Fibroblast of mammary gland (primary cell): ENCODE results near the gene POU6F2.

Source experiments
- DNase-seq: peaks from one replicate; pipeline ENCODE4 v3.0.0-alpha.2; 2010; ENCODE audit warnings: low read depth
- H3K4me3 ChIP-seq: 2 replicates; pipeline ENCODE4 v1.5.1; 2011; ENCODE audit warnings: low read depth, mild to moderate bottlenecking, low read length, moderate library complexity; ENCODE audit not compliant: control insufficient read depth
- TF ChIP-seq, protein P1 (sequence below): conservative IDR thresholded peaks from 2 replicates; pipeline ENCODE4 v1.5.1; 2011; ENCODE audit warnings: low read depth, low read length, inconsistent platforms; ENCODE audit not compliant: control insufficient read depth, insufficient read depth

The POU6F2 gene

DNA sequence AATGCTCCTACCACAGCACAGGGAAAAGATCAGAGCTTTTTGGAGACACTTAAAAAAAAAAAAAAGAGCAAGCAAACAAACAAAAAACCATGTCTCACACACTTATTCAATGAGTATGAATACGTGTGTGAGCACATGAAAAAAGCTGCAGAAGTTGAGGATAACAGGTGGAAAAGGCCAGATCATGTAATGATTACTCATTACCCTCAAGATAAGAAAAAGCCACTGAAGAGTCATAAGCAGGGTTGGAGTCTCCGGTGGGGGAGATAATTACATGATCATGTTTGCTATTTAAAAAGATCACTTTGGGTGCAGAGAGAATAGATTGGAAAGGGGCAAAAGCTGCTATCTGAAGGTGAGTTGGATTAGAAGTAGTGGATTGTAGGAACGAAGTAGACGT, 77.0 kb downstream of the POU6F2 start:
- no peak for DNase-seq
- TF ChIP-seq, protein P1, sequence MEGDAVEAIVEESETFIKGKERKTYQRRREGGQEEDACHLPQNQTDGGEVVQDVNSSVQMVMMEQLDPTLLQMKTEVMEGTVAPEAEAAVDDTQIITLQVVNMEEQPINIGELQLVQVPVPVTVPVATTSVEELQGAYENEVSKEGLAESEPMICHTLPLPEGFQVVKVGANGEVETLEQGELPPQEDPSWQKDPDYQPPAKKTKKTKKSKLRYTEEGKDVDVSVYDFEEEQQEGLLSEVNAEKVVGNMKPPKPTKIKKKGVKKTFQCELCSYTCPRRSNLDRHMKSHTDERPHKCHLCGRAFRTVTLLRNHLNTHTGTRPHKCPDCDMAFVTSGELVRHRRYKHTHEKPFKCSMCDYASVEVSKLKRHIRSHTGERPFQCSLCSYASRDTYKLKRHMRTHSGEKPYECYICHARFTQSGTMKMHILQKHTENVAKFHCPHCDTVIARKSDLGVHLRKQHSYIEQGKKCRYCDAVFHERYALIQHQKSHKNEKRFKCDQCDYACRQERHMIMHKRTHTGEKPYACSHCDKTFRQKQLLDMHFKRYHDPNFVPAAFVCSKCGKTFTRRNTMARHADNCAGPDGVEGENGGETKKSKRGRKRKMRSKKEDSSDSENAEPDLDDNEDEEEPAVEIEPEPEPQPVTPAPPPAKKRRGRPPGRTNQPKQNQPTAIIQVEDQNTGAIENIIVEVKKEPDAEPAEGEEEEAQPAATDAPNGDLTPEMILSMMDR: no peak
- no peak overlapping the region for H3K4me3 ChIP-seq

DNA sequence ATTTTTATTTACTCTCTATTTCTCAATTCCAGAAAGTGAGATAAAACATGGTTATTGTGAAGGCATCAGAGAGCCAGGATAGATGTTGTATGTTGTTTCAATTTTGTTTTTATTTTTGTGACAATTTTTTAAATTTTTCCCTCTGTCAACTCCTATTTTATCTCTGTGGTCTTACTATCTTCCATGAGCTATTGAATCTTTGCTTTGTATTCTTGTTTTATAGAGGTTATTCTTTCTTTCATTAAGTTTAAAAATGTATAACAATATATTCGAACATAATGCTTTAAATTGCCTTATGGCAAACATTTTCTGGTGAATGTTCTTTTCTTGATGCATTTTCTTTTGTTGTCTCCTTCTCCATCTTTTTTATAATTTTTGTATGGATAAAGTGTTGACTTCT, 78.4 kb downstream of the POU6F2 start:
- DNase-seq: no peak
- H3K4me3 ChIP-seq: no peak overlapping the region
- TF ChIP-seq, protein P1: no peak

DNA sequence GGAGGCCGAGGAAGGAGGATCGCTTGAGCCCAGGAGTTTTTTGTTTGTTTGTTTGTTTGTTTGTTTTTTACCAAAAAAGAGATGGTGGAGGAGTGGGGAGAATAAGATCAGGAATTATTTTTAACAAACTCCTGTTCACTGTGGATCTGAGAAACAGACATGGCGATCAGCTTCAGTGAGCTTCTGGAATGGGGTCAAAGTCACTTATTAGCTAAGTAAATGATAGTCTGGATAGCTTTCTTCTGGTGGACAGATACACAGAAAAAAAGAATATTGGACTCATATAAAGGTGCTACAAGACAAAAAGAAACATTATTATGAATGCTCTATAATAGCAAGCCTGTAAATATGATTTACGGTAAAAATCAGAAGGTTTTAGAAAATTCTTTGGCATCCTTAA, 85.1 kb downstream of the POU6F2 start:
- no peak for DNase-seq
- TF ChIP-seq, protein P1: no peak
- H3K4me3 ChIP-seq: no peak overlapping the region

DNA sequence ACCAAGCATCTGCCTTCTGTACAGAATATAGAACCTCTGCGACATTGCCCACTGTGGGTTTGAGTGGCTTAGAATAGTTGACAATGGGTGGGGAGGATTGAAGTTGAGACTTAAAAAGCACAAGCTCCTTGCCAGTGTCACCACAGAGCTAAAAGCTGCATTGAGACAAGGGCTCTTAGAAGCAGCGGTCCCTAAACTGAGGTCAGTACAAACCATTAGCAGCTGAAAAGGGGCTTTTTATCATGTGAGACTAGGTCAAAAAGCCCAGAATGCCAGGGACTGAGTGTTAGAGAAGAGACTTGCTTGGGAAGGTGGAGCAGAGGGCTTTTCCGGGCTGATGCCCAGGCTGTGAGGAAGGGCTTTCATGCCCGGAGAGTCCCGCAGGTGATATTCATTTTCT, 91.3 kb downstream of the POU6F2 start:
- no peak for DNase-seq
- no peak overlapping the region for H3K4me3 ChIP-seq
- TF ChIP-seq, protein P1: no peak

DNA sequence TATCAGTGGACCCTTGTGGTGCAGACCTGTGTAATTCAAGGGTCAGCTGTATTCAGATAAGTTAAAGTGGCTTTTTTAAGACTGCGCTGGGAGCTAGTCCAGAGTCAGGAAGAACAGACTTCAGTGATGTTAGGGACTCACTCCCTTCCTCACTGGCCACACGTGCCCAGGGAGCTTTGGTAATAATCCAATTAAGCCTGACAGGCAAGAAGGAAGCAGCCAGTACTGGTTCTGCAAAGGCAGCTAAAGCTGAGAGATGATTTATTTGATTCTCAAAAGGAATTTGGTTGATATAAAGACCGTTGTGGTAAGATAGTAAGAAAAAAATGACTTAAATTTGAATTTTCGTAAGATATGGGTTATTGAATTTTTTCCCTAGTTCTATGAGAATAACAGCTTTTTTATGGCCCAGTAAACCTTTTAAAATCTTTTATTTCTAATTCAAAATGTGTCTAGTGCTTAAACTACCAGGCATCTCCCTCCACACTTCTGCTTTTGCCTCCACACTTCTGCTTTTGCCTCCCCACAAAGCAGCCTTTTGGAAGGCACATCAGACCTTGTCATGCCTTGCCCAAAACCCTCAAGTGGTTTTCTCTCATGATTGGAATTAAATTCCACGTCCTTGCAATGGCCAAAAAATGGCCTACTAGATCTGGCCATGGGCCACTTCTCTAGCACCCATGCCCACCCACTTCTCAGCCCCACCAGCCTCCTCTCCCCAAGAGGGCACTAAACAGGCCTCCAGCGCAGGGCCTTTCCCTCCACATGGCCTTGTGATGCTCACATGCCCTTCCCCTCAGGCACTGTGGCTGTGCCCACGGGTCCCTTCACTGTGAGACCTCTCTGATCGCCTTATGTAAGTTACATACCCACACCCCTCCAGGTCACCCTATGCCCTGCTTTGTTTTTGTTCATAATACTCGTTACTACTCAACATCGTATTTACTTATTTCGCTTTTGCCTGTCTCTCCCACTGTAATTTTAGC, 92.5 kb downstream of the POU6F2 start:
- H3K4me3 ChIP-seq: no peak overlapping the region
- DNase-seq: no peak
- TF ChIP-seq, protein P1: no peak

DNA sequence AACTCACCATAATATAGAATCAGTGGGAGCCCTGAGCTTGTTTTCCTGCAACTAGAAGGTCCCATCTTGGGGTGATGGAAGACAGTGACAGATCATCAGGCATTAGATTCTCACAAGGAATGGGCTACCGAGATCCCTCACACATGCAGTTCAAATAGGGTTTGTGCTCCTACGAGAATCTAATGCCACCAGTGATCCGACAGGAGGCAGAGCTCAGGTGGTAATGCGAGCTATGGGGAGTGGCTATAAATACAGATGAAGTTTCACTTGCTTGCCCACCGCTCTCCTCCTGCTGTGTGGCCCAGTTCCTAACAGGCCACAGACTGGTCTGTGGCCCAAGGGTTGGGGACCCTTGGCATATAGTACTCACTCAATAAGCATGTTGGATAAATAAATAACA, 93.4 kb downstream of the POU6F2 start:
- TF ChIP-seq, protein P1: no peak
- H3K4me3 ChIP-seq: no peak overlapping the region
- no peak for DNase-seq
